ENCODE results near the gene A4GALT. TPM values are rescaled to one million over a fixed set of nuclear protein-coding genes. Genes with fewer than 3 reads are reported as not detected.
"Not testable (repeated sequence)": the region's sequence is repeated elsewhere in the genome, so short reads cannot be mapped to it uniquely, and the experiment has no call there.

The A4GALT gene
- total and polyA plus RNA-seq, 8 donors = 2.7 to 13.2 (median 4.7) TPM

- peak in 3 of 4 donors; percentile 11 to 45 (median 28) for ATAC-seq
- Histone ChIP-seq H3K4me3 (no peak overlapping the region), H3K4me1 (no peaks in the 10 kb centered on the region), H3K9me3 (no peaks in the 10 kb centered on the region), H3K27me3 (no peaks in the 10 kb centered on the region), H3K27ac (peak overlapping the region; percentile 3 to 71 (median 25)), H3K36me3 (no peaks in the 10 kb centered on the region)
- TF ChIP-seq CTCF (IDR thresholded peaks at IDR 0.05) = no peak
- DNase-seq = no peak
- WGBS, 2 donors = 40 to 49% methylated on average over 7 of the region's 7 CpGs
- FAIRE-seq = no peak
- intact Hi-C loops (cut with DNase I) = no loop called here
These were observed 44.5 kb downstream of the A4GALT start for GRCh38 chr22:42676059-42676607.

- no peak overlapping the region for H3K4me3 ChIP-seq
- no peak for TF ChIP-seq CTCF (IDR thresholded peaks at IDR 0.05)
- DNase-seq (no peak), FAIRE-seq (no peak), ATAC-seq (peak; percentile 44 to 71 (median 59))
- no peaks in the 10 kb centered on the region for H3K4me1 ChIP-seq
- intact Hi-C loops (cut with DNase I) = no loop called here
- H3K9me3 ChIP-seq = no peaks in the 10 kb centered on the region
- no peaks in the 10 kb centered on the region for H3K27me3 ChIP-seq
- H3K27ac ChIP-seq = peak overlapping the region in 1 of 4 donors; percentile 4
- WGBS, 2 donors = 8% methylated on average over 2 of the region's 2 CpGs
- no peaks in the 10 kb centered on the region for H3K36me3 ChIP-seq
These were observed 46.7 kb downstream of the A4GALT start for GRCh38 chr22:42673898-42674401.

GRCh38 chr22:42673071-42673470 lies 47.6 kb downstream of the A4GALT start:
- H3K4me1 ChIP-seq; H3K36me3 ChIP-seq; H3K9me3 ChIP-seq; ATAC-seq; H3K4me3 ChIP-seq; DNase-seq; H3K27ac ChIP-seq; FAIRE-seq; intact Hi-C loops (cut with DNase I); H3K27me3 ChIP-seq: not testable (repeated sequence)
- 89 to 97% methylated on average over 13 of the region's 13 CpGs for WGBS, 2 donors

GRCh38 chr22:42670921-42671709 lies 49.6 kb downstream of the A4GALT start:
- intact Hi-C loops (cut with DNase I) = no loop called here
- no peak overlapping the region for H3K4me3 ChIP-seq
- H3K36me3 ChIP-seq = no peaks in the 10 kb centered on the region
- H3K4me1 ChIP-seq = no peaks in the 10 kb centered on the region
- 76 to 78% methylated on average over 19 of the region's 19 CpGs for WGBS, 2 donors
- no peak overlapping the region for H3K27ac ChIP-seq
- no peaks in the 10 kb centered on the region for H3K9me3 ChIP-seq
- no peaks in the 10 kb centered on the region for H3K27me3 ChIP-seq
- DNase-seq (no peak), FAIRE-seq (no peak), ATAC-seq (peak in 1 of 4 donors; percentile 20)
- no peak for TF ChIP-seq CTCF (IDR thresholded peaks at IDR 0.05)

- no peak overlapping the region for H3K4me3 ChIP-seq
- TF ChIP-seq CTCF (IDR thresholded peaks at IDR 0.05) = no peak
- DNase-seq = no peak
- intact Hi-C loops (cut with DNase I) = no loop called here
- ATAC-seq = no peak
- H3K36me3 ChIP-seq = no peaks in the 10 kb centered on the region
- H3K9me3 ChIP-seq = no peaks in the 10 kb centered on the region
- WGBS, 2 donors = 68 to 80% methylated on average over 4 of the region's 4 CpGs
- H3K27me3 ChIP-seq = no peaks in the 10 kb centered on the region
- H3K4me1 ChIP-seq = no peaks in the 10 kb centered on the region
- H3K27ac ChIP-seq = no peak overlapping the region
- no peak for FAIRE-seq
These were observed 50.6 kb downstream of the A4GALT start for GRCh38 chr22:42670046-42670445.

- WGBS, 2 donors = 70 to 86% methylated on average over 3 of the region's 3 CpGs
These were observed 54.3 kb downstream of the A4GALT start for GRCh38 chr22:42666393-42666792.

More at GRCh38 chr22:42666393-42666792, 54.3 kb downstream of the A4GALT start:
- intact Hi-C loops (cut with DNase I) = loop anchor here in 1 of 3 donors (10.0 kb wide), 1 partner anchor 118 kb away; no protein-coding TSS in a partner anchor
- not testable (repeated sequence) for H3K4me1 ChIP-seq, H3K27me3 ChIP-seq, H3K4me3 ChIP-seq, H3K36me3 ChIP-seq, H3K9me3 ChIP-seq, FAIRE-seq, DNase-seq, H3K27ac ChIP-seq, ATAC-seq

All from pancreas (tissue), 10 donors.